GM20000 (cell line): ENCODE measurements around the gene GINS1.

Experiments used
- DNase-seq: peaks from one replicate; pipeline ENCODE4 v3.0.0; 2012; ENCODE audit warnings: low spot score
- CTCF ChIP-seq: IDR thresholded peaks from 2 replicates; pipeline ENCODE4 v1.5.1; 2012; ENCODE audit warnings: mild to moderate bottlenecking, control low read depth; ENCODE audit errors: extremely low read depth, missing control alignments

The GINS1 gene

DNA sequence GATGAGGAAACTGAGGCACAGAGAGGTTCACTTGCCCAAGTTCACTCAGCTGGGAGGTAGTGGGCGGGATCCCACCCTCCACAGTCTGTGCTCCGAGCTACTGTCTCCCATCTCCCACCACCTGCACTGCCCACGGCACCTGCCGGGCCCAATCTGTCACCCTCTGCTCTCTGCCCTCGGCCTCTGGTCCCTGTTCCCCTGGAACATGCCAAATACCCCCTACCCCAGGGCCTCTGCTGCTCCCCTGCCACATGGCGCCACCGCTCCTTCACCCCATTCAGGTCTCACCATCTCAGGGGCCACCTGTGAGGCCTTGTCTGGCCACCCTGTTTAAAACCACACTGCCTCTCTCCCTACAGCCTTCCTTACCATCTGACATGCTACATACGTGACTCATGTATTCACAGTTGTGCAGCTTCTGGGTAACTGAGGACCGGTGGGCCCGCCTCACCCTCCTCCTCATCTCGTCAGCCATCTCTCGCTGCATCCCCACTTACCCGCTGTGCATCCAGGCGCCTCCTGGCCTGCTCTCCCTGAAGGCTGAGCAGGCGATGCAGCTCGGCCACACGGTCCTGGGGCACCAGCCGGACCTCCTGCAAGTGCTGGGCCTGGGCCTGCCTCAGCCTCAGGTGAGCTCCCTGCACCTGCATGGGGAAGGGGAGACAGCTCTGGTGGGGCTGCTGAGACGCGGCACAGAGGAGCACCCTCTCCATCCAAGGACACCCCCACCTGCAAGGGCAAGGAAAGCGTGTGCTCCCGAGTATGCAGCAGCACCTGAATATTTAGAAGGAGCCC lies 50.6 kb downstream of the GINS1 start:
- DNase-seq: no peak

DNA sequence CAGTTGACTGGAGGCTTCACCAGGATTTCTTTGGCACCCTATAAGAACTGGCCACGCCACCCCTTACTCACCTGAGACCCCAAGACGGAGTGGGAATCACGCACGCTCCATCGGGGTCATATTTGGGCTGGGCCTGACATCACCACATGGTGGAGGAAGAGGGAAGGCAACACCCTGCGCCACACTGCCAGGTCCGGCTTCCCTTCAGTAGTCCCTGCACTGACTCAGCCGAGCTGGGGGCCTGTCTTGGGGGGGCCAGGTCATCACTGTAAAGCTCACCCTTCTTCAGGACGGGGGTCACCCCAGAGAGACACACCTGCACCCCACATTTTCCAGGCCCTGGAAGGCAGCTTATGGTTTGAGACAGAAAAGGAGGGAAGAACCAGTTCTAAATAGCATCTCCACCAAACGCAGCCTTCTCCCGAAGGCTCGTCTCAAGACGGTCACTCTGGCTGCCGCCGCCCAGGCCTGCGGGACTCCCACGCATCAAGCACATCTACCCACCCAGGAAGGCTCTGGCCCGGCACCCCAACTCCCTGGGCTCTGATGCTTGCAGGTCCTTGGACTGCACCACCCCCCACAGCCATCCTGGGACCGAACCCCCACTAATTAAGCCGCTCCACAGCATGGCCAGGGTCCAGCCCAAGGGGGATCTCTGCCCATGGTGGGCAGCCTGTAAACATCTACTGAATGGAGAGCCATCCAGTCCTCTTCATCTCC lies 51.8 kb downstream of the GINS1 start:
- no peak for TF ChIP-seq CTCF
- DNase-seq: no peak

More for the DNA sequence above, 50.6 kb downstream of the GINS1 start:
- TF ChIP-seq CTCF: no peak

- TF ChIP-seq CTCF: no peak
- no peak for DNase-seq
Observed at GRCh38 chr20:25459916-25460535, 52.6 kb downstream of the GINS1 start.

GRCh38 chr20:25460566-25461280 lies 53.2 kb downstream of the GINS1 start:
- DNase-seq: no peak
- TF ChIP-seq CTCF: no peak

DNA sequence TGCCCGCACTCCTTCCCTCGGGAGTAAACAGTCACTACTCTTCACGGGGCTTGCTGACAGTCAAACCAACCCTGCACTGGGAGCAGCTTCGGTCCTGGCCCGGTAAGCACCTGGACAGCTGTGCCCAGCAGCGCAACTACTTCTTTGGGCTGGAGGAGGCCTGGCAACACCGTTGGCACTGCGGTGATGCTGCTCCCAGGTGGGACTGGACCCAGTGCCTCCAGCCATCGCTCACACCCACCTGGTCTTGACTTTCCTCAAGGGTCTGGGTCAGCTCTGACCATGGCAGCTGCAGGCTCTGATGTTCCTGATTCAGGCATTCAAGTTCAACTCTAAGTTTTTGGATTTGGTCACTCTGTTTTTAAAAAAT lies 53.8 kb downstream of the GINS1 start:
- DNase-seq: no peak

GRCh38 chr20:25461786-25462545 lies 54.5 kb downstream of the GINS1 start:
- no peak for TF ChIP-seq CTCF
- DNase-seq: no peak

More for the DNA sequence above, 53.8 kb downstream of the GINS1 start:
- no peak for TF ChIP-seq CTCF
